Inflammatory macrophage treated with lipopolysaccharide for 1 hour (primary cell): ENCODE measurements around the gene REPS1.

ENCODE experiments used
- DNase-seq, 2 donors: peaks; one replicate each; pipeline ENCODE4 v3.0.0-alpha.2; 2020 to 2022

Gene REPS1

GRCh38 chr6:138923561-138923960 is 64.5 kb downstream of the REPS1 start:
- DNase-seq = no peak

- no peak for DNase-seq
These were observed 67.1 kb downstream of the REPS1 start for GRCh38 chr6:138920906-138921305.

GRCh38 chr6:138914701-138915100 is 73.4 kb downstream of the REPS1 start:
- no peak for DNase-seq

GRCh38 chr6:138912308-138912707 is 75.7 kb downstream of the REPS1 start:
- no peak for DNase-seq

GRCh38 chr6:138909975-138910374 is 78.1 kb downstream of the REPS1 start:
- DNase-seq = no peak

GRCh38 chr6:138909511-138909910 is 78.5 kb downstream of the REPS1 start:
- no peak for DNase-seq

- DNase-seq = no peak
These were observed 80.9 kb downstream of the REPS1 start for GRCh38 chr6:138907167-138907566.

GRCh38 chr6:138897031-138897430 is 91.0 kb downstream of the REPS1 start:
- DNase-seq = no peak

GRCh38 chr6:138896104-138896756 is 91.8 kb downstream of the REPS1 start:
- DNase-seq = no peak

GRCh38 chr6:138891255-138891986 is 96.6 kb downstream of the REPS1 start:
- no peak for DNase-seq

GRCh38 chr6:138885156-138885819 is 102.8 kb downstream of the REPS1 start:
- no peak for DNase-seq

- no peak for DNase-seq
These were observed 105.6 kb downstream of the REPS1 start for GRCh38 chr6:138882369-138883017.

GRCh38 chr6:138873191-138873590 is 114.9 kb downstream of the REPS1 start:
- no peak for DNase-seq

GRCh38 chr6:138869398-138869797 is 118.7 kb downstream of the REPS1 start:
- DNase-seq = no peak

- DNase-seq = no peak
These were observed 119.9 kb downstream of the REPS1 start for GRCh38 chr6:138868181-138868580.

GRCh38 chr6:138865480-138866109 is 122.5 kb downstream of the REPS1 start:
- no peak for DNase-seq

GRCh38 chr6:138864343-138864890 is 123.6 kb downstream of the REPS1 start:
- DNase-seq = no peak

GRCh38 chr6:138863321-138863720 is 124.7 kb downstream of the REPS1 start:
- no peak for DNase-seq

- no peak for DNase-seq
These were observed 125.6 kb downstream of the REPS1 start for GRCh38 chr6:138862456-138862855.

- no peak for DNase-seq
These were observed 130.3 kb downstream of the REPS1 start for GRCh38 chr6:138857775-138858174.

GRCh38 chr6:138856654-138857053 is 131.4 kb downstream of the REPS1 start:
- DNase-seq = peak; percentile 7 to 41
